Measurements from ENCODE around the gene SELENOO. TPM values are rescaled to one million over a fixed set of nuclear protein-coding genes. Genes with fewer than 3 reads are reported as not detected.
A peak's percentile ranks its signal among the peaks of the same experiment; 100 is the strongest.

SELENOO gene
- total and polyA plus RNA-seq, 4 donors = 15.6 to 30.3 (median 24.1) TPM

DNA sequence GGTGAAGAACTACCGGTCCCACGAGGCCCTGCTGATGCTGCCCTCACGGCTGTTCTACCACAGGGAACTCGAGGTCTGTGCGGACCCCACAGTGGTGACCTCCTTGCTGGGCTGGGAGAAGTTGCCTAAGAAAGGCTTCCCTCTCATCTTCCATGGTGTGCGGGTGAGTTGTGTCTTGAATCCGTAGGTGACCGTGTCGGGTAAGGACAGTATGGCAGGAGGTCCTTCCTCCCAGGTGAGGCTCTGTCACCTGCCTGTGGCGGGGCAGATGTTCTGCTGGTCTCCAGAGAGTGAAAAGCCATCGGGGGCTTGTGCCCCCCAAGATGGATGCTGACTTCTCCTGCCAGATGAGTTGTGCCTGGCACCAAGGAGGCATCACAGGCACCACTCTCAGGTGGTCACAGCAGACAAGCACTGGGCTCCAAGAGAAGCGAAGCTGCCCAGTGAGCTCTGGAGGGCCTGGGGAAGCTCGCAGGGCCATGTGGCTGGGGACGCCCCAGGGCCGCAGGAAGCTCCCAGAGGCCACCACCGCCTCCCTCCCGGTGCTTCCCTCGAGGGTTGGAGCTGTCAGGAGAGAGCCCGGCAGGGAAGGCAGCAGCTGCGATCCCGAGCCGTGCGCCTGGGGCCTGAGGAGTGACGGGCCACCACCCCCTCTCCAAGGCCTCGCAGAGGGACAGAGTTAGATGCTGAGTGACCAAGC lies 47.6 kb upstream of the SELENOO start:
- H3K36me3 ChIP-seq (ENCODE audit: control insufficient read depth in 4 of 4, insufficient read depth in 4 of 4, low read length in 4 of 4) = peaks cover 0 to 2% (median 0%) of the 10 kb centered on the region in 4 donors
- no peak overlapping the region for H3K4me3 ChIP-seq
- no peak overlapping the region for H3K9ac ChIP-seq (ENCODE audit: insufficient read depth in 1 of 2, low read length in 2 of 2)
- no peaks in the 10 kb centered on the region for H3K9me3 ChIP-seq (ENCODE audit: control insufficient read depth in 4 of 4, insufficient read depth in 3 of 4, low read length in 3 of 4)
- no peak overlapping the region for H3K27ac ChIP-seq (ENCODE audit: low read depth in 1 of 2, low read length in 1 of 2)
- H3K27me3 ChIP-seq (ENCODE audit: control insufficient read depth in 3 of 3, insufficient read depth in 3 of 3, low read length in 2 of 3) = no peaks in the 10 kb centered on the region
- 83 to 89% methylated on average over 24 to 25 of the region's 25 CpGs for WGBS, 2 donors
- no peak for DNase-seq
- TF ChIP-seq, protein P1, sequence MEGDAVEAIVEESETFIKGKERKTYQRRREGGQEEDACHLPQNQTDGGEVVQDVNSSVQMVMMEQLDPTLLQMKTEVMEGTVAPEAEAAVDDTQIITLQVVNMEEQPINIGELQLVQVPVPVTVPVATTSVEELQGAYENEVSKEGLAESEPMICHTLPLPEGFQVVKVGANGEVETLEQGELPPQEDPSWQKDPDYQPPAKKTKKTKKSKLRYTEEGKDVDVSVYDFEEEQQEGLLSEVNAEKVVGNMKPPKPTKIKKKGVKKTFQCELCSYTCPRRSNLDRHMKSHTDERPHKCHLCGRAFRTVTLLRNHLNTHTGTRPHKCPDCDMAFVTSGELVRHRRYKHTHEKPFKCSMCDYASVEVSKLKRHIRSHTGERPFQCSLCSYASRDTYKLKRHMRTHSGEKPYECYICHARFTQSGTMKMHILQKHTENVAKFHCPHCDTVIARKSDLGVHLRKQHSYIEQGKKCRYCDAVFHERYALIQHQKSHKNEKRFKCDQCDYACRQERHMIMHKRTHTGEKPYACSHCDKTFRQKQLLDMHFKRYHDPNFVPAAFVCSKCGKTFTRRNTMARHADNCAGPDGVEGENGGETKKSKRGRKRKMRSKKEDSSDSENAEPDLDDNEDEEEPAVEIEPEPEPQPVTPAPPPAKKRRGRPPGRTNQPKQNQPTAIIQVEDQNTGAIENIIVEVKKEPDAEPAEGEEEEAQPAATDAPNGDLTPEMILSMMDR (IDR thresholded peaks at IDR 0.05; ENCODE audit: control extremely low read depth, extremely low read depth) = no peak
- ATAC-seq (ENCODE audit: insufficient read depth, low FRiP score) = no peak
- no peaks in the 10 kb centered on the region for H3K4me1 ChIP-seq (ENCODE audit: control insufficient read depth in 5 of 5, insufficient read depth in 5 of 5, low read length in 5 of 5)

DNA sequence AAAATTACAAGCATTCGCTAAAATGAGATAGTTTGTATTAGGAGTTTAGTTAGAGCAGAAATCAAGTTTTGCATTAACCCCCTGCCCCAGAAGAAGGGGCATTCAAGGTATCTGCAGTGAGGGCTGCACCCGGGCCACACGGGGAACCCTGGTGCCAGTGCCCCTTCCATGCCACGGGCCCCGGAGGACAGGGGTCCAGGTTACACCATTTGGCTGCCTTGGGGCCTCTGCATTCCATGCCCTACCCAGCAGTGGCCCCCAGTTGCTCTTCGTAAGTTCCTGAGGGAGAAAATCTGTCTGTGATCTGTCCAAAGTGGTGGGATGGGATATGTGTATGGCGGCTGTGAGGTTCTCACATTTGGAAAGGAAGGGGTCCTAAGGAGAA lies 47.1 kb upstream of the SELENOO start:
- Histone ChIP-seq H3K27ac (ENCODE audit: low read depth in 1 of 2, low read length in 1 of 2) (no peak overlapping the region), H3K4me3 (no peak overlapping the region), H3K9ac (ENCODE audit: insufficient read depth in 1 of 2, low read length in 2 of 2) (no peak overlapping the region), H3K27me3 (ENCODE audit: control insufficient read depth in 3 of 3, insufficient read depth in 3 of 3, low read length in 2 of 3) (peaks cover 0 to 4% (median 0%) of the 10 kb centered on the region in 3 donors), H3K4me1 (ENCODE audit: control insufficient read depth in 5 of 5, insufficient read depth in 5 of 5, low read length in 5 of 5) (no peaks in the 10 kb centered on the region), H3K9me3 (ENCODE audit: control insufficient read depth in 4 of 4, insufficient read depth in 3 of 4, low read length in 3 of 4) (no peaks in the 10 kb centered on the region), H3K36me3 (ENCODE audit: control insufficient read depth in 4 of 4, insufficient read depth in 4 of 4, low read length in 4 of 4) (peaks cover 0 to 2% (median 0%) of the 10 kb centered on the region in 4 donors)
- no peak for DNase-seq
- TF ChIP-seq, protein P1 (IDR thresholded peaks at IDR 0.05; ENCODE audit: control extremely low read depth, extremely low read depth) = no peak
- no peak for ATAC-seq (ENCODE audit: insufficient read depth, low FRiP score)
- WGBS, 2 donors = 90 to 94% methylated on average over 7 of the region's 7 CpGs

DNA sequence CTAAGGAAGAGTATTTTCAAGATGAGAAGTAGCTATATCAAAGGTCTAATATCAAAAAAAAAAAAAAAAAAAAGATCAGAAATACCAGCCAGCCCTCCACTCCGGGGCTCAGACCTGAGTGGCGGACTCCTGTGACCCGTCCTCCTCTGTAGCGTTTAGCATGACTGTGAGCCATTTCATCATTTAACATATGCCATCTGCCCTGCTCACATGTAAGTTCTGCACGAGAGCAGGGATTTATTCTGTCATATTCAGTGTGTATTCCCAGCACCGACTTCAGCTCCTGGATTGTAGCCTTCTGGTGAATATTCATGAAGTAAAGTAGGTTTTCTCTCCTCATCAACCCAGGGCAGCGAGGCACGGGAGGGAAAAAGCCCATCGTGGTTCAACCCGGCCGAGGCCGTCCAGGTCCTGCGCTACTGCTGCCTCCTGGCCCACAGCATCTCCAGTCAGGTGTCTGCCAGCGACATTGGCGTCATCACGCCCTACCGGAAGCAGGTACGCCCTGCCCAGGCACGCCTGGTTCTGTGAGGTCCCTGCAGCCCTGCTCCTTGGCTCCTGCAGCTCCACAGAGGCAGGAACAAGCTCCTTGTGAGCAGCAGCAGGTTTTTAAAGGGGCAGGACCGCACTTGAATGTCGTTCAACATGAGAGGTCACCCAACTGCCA lies 43.0 kb upstream of the SELENOO start:
- no peaks in the 10 kb centered on the region for H3K4me1 ChIP-seq (ENCODE audit: control insufficient read depth in 5 of 5, insufficient read depth in 5 of 5, low read length in 5 of 5)
- TF ChIP-seq, protein P1 (IDR thresholded peaks at IDR 0.05; ENCODE audit: control extremely low read depth, extremely low read depth) = no peak
- H3K9me3 ChIP-seq (ENCODE audit: control insufficient read depth in 4 of 4, insufficient read depth in 3 of 4, low read length in 3 of 4) = no peaks in the 10 kb centered on the region
- no peak overlapping the region for H3K9ac ChIP-seq (ENCODE audit: insufficient read depth in 1 of 2, low read length in 2 of 2)
- no peak overlapping the region for H3K27ac ChIP-seq (ENCODE audit: low read depth in 1 of 2, low read length in 1 of 2)
- no peak overlapping the region for H3K4me3 ChIP-seq
- DNase-seq (peak in 1 of 3 donors; percentile 10), ATAC-seq (ENCODE audit: insufficient read depth, low FRiP score) (peak; percentile 62)
- peaks cover 0 to 2% (median 0%) of the 10 kb centered on the region in 4 donors for H3K36me3 ChIP-seq (ENCODE audit: control insufficient read depth in 4 of 4, insufficient read depth in 4 of 4, low read length in 4 of 4)
- 72 to 85% methylated on average over 21 of the region's 21 CpGs for WGBS, 2 donors
- peaks cover 0 to 5% (median 0%) of the 10 kb centered on the region in 3 donors for H3K27me3 ChIP-seq (ENCODE audit: control insufficient read depth in 3 of 3, insufficient read depth in 3 of 3, low read length in 2 of 3)

All from lung (tissue), 12 donors.